ENCODE results near the gene TTC9C. TPM values are rescaled to one million over a fixed set of nuclear protein-coding genes. Genes with fewer than 3 reads are reported as not detected.
"Not testable (repeated sequence)": the region's sequence is repeated elsewhere in the genome, so short reads cannot be mapped to it uniquely, and the experiment has no call there.

TTC9C gene
- total RNA-seq, 3 donors from 2014 or later, result 19.2 to 26.2 (median 25.8) TPM

DNA sequence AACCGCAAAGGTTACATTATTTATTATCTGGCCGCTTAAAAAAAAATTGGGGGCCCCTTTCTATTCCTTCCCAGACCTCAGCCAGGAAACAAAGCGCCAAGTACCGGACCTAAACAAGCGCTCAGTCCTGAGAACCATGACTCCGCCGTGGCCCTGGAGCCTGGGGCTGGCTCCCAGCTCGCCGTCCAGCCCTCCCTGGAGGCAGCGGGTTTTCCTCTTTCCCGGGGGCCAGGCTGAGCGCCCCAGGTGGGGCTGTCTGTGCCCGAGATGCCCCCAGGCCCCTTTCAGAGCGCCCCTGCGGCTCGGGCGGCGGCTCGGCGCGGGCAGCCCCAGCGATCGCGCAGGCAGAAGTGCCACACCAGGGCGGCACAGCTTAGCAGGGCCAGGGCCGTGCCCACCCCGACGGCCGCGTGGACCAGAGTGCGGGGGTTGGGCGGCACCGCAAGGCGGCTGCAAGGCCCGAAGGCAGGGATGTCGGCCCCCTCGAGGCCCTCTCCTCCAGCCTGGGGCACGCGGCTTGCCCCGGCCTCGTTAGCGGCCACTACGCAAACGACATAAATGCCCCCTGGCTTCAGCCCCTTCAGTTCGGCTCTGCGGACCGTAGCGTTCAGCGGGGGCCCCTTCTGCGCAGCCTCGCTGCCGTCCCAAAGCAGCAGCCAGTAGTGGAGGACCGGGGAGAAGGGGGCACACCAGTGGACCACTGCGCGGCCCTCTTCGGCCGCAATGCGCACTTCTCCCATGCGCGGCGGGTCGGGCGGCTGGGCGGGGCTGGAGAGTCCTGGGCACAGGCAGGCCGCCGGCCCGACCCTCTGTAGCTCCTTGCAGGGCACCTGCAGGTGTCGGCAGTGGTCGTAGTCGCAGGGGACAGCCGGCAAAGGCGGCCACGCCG lies 40.5 kb upstream of the TTC9C start:
- DNase-seq (ENCODE audit: low spot score in 2 of 2), result no peak
- Histone ChIP-seq H3K27ac (peak overlapping the region; percentile 40 to 82), H3K36me3 (no peaks in the 10 kb centered on the region), H3K27me3 (no peaks in the 10 kb centered on the region), H3K4me3 (peak overlapping the region; percentile 35 to 56 (median 38)), H3K4me1 (no peaks in the 10 kb centered on the region), H3K9me3 (no peaks in the 10 kb centered on the region)
- intact Hi-C loops (cut with DNase I; ENCODE audit: low total_unique reads), result no loop called here
- TF ChIP-seq POLR2AphosphoS5 (IDR thresholded peaks at IDR 0.05) (no peak), POLR2A (IDR thresholded peaks at IDR 0.05) (no peak)
- TF ChIP-seq, protein P1, sequence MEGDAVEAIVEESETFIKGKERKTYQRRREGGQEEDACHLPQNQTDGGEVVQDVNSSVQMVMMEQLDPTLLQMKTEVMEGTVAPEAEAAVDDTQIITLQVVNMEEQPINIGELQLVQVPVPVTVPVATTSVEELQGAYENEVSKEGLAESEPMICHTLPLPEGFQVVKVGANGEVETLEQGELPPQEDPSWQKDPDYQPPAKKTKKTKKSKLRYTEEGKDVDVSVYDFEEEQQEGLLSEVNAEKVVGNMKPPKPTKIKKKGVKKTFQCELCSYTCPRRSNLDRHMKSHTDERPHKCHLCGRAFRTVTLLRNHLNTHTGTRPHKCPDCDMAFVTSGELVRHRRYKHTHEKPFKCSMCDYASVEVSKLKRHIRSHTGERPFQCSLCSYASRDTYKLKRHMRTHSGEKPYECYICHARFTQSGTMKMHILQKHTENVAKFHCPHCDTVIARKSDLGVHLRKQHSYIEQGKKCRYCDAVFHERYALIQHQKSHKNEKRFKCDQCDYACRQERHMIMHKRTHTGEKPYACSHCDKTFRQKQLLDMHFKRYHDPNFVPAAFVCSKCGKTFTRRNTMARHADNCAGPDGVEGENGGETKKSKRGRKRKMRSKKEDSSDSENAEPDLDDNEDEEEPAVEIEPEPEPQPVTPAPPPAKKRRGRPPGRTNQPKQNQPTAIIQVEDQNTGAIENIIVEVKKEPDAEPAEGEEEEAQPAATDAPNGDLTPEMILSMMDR (IDR thresholded peaks at IDR 0.05), result no peak

DNA sequence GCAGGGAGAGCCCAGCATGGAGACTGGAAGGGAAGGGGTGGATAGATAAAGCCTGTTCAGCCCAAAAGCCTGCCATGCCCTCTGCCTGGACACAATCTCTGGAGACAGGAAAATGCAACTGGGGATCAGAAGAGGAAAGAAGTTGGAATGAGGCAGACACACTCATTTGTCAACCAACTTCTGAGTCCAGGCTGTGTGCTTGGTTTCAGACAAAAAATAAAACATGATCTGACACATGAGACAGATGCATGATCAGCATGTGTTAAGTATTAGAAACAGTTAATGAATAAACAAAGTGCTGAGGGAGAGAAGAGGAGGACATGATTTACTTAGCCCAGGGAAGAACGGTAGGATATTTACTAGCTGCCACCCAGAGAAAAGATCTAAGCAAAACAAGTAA lies 39.8 kb upstream of the TTC9C start:
- intact Hi-C loops (cut with DNase I; ENCODE audit: low total_unique reads), result no loop called here
- peak overlapping the region; percentile 35 to 56 (median 38) for H3K4me3 ChIP-seq
- TF ChIP-seq POLR2AphosphoS5 (IDR thresholded peaks at IDR 0.05) (no peak), POLR2A (IDR thresholded peaks at IDR 0.05) (no peak)
- H3K27ac ChIP-seq, result peak overlapping the region; percentile 40 to 82
- H3K4me1 ChIP-seq, result no peaks in the 10 kb centered on the region
- no peaks in the 10 kb centered on the region for H3K36me3 ChIP-seq
- H3K27me3 ChIP-seq, result no peaks in the 10 kb centered on the region
- no peaks in the 10 kb centered on the region for H3K9me3 ChIP-seq
- DNase-seq (ENCODE audit: low spot score in 2 of 2), result no peak

DNA sequence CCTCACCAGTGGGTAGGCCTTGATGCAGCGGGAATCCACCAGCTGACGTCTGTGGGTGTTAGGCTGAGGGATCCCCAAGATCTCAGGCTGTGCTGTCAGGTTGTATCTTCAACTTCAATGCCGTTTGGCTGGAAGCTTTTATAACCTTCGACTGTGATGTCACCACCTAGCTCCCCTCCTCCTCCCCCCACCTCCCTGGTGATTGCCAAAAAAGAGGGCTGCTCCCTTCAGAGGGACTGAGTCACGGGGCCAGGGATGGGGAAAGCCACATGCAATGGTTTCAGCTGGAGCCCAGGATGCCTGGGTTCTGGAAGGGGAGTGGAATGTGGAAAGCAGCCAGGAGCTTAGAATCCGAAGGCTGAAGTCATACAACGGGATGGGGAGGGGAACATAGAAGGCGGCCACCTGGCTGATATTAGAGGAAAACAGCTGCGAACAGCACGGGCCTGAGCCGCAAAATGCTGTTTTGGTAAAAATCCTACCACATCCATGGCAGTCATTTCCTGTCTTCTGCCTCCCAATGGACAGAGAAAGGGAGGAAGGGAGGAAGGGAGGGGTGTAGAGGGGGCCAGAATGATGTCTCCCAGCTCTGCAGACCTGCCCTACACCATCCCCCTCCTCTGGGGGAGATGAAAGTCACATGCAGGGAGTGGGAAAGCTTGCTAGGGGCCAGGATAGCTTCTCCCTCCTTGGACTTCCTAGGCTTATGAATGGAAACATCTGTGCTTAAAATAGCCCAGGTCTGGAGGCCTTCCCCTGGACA lies 38.7 kb upstream of the TTC9C start, which contains the start of gene LRRN4CL:
Gene LRRN4CL (minus strand): TSS at position 110 of the 763 bp plus-strand sequence. CDS start 1,022 bp downstream, outside the sequence.
- intact Hi-C loops (cut with DNase I; ENCODE audit: low total_unique reads), result no loop called here
- peak in 1 of 2 donors; percentile 53 for DNase-seq (ENCODE audit: low spot score in 2 of 2)
- Histone ChIP-seq H3K4me1 (no peaks in the 10 kb centered on the region), H3K36me3 (no peaks in the 10 kb centered on the region), H3K9me3 (no peaks in the 10 kb centered on the region), H3K27ac (peak within 1 kb of the TSS; percentile 43 to 91), H3K27me3 (no peaks in the 10 kb centered on the region), H3K4me3 (peak within 1 kb of the TSS; percentile 35 to 56 (median 38))
- TF ChIP-seq POLR2AphosphoS5 (IDR thresholded peaks at IDR 0.05), result peak; percentile 30 to 99 (median 52)
- TF ChIP-seq POLR2A (IDR thresholded peaks at IDR 0.05), result no peak

DNA sequence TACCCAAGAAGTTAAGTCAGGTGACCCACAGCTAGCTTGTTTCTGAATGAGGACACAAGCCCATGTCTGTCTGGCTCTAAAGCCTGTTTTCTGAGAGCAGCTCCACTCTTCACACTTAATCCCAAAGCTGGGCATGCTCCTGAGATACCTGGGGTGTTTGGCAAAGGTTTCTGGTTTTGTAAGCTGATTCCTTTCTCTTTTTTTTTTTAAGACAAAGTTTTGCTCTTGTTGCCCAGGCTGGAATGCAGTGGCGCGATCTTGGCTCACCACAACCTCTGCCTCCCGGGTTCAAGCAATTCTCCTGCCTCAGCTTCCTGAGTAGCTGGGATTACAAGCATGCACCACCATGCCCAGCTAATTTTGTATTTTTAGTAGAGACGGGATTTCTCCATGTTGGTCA lies 34.7 kb upstream of the TTC9C start:
- intact Hi-C loops (cut with DNase I; ENCODE audit: low total_unique reads), result loop anchor here (1.0 kb wide), 1 partner anchor 21 kb away; the partner anchor contains the start of gene LBHD1
- H3K27ac ChIP-seq, H3K27me3 ChIP-seq: not testable (repeated sequence)

DNA sequence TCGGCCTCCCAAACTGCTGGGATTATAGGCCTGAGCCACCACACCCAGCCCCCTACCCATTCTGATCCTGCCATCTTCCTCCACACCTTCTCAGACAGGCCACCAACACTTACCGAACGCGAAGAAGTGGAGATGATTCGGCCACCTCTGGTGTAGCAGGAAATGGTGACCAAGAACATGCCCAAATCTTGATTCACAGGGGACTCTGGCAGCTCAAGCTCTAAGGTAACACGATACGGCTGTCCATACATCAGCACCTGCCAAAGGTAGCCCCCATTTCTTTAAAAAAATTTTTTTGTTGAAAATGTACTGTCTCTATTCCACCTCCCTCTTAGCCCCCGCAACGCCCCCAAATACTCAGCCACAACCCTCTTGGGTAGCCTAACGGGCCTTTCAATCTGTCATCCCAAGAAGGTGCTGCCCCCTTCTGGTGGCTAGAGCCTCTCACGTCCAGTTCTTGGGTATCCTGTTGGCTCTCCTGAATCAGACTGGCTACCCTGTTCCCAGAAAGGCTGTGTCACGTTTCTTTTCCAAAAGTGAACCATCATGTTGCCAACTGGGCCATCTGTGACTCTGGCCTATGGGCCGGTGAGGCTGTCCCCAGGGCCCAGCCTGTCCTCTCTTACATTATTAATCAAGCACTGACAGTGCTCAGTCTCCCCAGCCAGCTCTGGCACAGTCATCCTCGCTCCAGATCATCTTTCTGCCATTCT lies 33.7 kb upstream of the TTC9C start:
- no peaks in the 10 kb centered on the region for H3K36me3 ChIP-seq
- H3K9me3 ChIP-seq, result no peaks in the 10 kb centered on the region
- DNase-seq (ENCODE audit: low spot score in 2 of 2), result peak; percentile 66 to 68
- no peak overlapping the region for H3K4me3 ChIP-seq
- no peaks in the 10 kb centered on the region for H3K27me3 ChIP-seq
- intact Hi-C loops (cut with DNase I; ENCODE audit: low total_unique reads), result loop anchor here (1.0 kb wide), 1 partner anchor 22 kb away; the partner anchor contains the start of gene LBHD1
- no peaks in the 10 kb centered on the region for H3K4me1 ChIP-seq
- TF ChIP-seq POLR2A (IDR thresholded peaks at IDR 0.05), result no peak
- peak in 1 of 3 donors; percentile 23 for TF ChIP-seq POLR2AphosphoS5 (IDR thresholded peaks at IDR 0.05)
- TF ChIP-seq, protein P1 (IDR thresholded peaks at IDR 0.05), result peak; percentile 45 to 72 (median 62)
- peak overlapping the region in 1 of 2 donors; percentile 38 for H3K27ac ChIP-seq

More for the DNA sequence above, 34.7 kb upstream of the TTC9C start:
- H3K4me1 ChIP-seq; H3K4me3 ChIP-seq; DNase-seq (ENCODE audit: low spot score in 2 of 2); H3K9me3 ChIP-seq; H3K36me3 ChIP-seq: not testable (repeated sequence)

DNA sequence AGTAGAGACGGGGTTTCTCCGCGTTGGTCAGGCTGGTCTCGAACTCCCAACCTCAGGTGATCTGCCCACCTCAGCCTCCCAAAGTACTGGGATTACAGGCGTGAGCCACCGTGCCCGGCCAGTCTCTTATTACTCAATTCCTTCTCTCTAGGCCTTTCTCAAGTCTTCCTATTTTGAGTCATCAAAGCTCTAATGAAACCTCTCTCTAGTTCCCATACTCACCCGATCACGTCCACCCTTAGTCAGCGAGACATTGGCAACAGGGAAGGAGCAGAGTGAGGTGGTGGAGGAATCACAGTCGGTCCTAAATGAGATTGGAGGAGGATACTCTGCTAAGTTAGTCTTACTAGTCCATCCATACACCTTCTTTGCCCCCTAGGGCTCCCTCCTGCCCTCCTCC lies 26.0 kb upstream of the TTC9C start:
- no peak overlapping the region for H3K27ac ChIP-seq
- no peaks in the 10 kb centered on the region for H3K36me3 ChIP-seq
- no peak for DNase-seq (ENCODE audit: low spot score in 2 of 2)
- intact Hi-C loops (cut with DNase I; ENCODE audit: low total_unique reads), result no loop called here
- H3K4me3 ChIP-seq, result no peak overlapping the region
- H3K27me3 ChIP-seq, result no peaks in the 10 kb centered on the region
- peaks cover 3 to 9% of the 10 kb centered on the region in 2 donors for H3K4me1 ChIP-seq
- H3K9me3 ChIP-seq, result no peaks in the 10 kb centered on the region
- no peak for TF ChIP-seq POLR2AphosphoS5 (IDR thresholded peaks at IDR 0.05)

DNA sequence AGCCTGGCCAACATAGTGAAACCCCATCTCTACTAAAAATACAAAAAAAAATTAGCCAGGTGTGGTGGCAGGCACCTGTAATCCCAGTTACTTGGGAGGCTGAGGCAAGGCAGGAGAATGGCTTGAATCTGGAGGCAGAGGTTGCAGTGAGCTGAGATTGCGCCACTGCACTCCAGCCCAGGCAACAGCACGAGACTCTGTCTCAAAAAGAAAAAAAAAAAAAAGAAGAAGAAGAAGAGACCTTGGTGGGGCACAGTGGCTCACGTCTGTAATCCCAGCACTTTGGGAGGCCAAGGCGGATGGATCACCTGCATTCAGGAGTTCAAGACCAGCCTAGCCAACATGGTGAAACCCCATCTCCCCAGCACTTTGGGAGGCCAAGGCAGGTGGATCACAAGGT lies 24.4 kb upstream of the TTC9C start:
- H3K36me3 ChIP-seq; DNase-seq (ENCODE audit: low spot score in 2 of 2); H3K27me3 ChIP-seq; H3K27ac ChIP-seq; intact Hi-C loops (cut with DNase I; ENCODE audit: low total_unique reads); H3K9me3 ChIP-seq; H3K4me3 ChIP-seq: not testable (repeated sequence)
- H3K4me1 ChIP-seq, result peaks cover 3 to 16% of the 10 kb centered on the region in 2 donors

Data from breast epithelium (tissue), 4 donors.